WI38 (cell line): ENCODE results near the gene PDE8A.
"Not testable (repeated sequence)": the region's sequence is repeated elsewhere in the genome, so short reads cannot be mapped to it uniquely, and the experiment has no call there.

Experiments
- H3K4me3 ChIP-seq: 2 replicates; pipeline ENCODE4 v1.5.1; 2011; ENCODE audit warnings: low read depth, mild to moderate bottlenecking, control low read depth, low read length
- TF ChIP-seq, protein P1 (sequence below): IDR thresholded peaks from 2 replicates; pipeline ENCODE4 v1.5.1; 2012; ENCODE audit warnings: low read depth, mild to moderate bottlenecking, control low read depth, low read length

PDE8A gene

DNA sequence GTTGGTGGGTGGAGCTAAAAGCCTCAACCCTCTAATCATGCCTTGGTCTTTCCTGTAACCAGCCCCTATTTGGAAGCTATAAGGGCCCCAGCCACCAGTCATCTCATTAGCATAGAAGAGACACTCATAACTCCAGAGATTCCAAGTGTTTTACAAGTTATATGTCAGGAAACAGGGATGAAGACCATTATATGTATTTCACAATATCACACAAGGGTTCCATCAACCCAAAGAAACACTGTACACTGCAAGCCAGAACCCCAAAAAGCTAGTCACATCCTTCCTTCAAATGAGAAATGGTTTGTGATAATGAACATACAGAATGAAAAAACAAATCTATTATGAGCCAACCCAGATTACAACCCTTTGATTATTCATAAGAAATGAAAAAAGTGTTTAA lies 175.7 kb downstream of the PDE8A start:
- no peak overlapping the region for H3K4me3 ChIP-seq
- TF ChIP-seq, protein P1, sequence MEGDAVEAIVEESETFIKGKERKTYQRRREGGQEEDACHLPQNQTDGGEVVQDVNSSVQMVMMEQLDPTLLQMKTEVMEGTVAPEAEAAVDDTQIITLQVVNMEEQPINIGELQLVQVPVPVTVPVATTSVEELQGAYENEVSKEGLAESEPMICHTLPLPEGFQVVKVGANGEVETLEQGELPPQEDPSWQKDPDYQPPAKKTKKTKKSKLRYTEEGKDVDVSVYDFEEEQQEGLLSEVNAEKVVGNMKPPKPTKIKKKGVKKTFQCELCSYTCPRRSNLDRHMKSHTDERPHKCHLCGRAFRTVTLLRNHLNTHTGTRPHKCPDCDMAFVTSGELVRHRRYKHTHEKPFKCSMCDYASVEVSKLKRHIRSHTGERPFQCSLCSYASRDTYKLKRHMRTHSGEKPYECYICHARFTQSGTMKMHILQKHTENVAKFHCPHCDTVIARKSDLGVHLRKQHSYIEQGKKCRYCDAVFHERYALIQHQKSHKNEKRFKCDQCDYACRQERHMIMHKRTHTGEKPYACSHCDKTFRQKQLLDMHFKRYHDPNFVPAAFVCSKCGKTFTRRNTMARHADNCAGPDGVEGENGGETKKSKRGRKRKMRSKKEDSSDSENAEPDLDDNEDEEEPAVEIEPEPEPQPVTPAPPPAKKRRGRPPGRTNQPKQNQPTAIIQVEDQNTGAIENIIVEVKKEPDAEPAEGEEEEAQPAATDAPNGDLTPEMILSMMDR: no peak

DNA sequence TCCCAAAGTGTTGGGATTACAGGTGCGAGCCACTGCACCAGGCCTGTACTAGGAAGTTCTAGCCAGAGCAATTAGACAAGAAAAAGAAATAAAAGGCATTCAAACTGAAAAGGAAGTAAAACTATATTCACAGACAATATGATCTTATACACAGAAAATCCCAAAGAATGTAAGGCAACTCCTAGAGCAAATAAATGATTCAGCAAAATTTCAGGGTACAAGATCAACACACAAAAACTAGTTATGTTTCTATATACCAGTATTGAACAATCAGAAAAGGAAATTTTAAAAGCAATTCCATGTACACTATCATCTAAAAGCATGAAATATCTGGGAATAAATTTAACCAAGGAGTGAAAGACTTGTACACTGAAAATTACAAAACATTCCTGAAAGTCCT lies 180.6 kb downstream of the PDE8A start:
- TF ChIP-seq, protein P1: no peak
- no peak overlapping the region for H3K4me3 ChIP-seq

GRCh38 chr15:85164841-85165466 lies 183.3 kb downstream of the PDE8A start:
- TF ChIP-seq, protein P1: no peak
- H3K4me3 ChIP-seq: no peak overlapping the region

DNA sequence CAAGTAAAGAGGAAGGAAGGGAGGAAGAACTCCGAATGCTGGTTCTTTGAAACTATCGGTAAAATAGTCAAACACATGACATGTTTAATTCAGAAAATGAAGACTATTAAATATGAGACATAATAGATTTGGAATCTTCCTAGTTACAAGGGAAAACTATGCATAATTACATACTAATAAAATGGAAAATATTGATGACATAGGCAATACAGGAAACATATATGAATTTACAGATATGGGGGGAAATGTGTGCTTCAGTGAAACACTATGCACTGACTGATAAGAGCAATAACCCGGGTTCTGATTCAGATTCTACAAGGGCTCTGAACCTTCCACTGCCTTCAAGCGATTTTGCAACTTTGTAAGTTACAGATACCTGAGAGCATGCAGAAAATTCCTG lies 185.9 kb downstream of the PDE8A start:
- H3K4me3 ChIP-seq: no peak overlapping the region
- TF ChIP-seq, protein P1: no peak

DNA sequence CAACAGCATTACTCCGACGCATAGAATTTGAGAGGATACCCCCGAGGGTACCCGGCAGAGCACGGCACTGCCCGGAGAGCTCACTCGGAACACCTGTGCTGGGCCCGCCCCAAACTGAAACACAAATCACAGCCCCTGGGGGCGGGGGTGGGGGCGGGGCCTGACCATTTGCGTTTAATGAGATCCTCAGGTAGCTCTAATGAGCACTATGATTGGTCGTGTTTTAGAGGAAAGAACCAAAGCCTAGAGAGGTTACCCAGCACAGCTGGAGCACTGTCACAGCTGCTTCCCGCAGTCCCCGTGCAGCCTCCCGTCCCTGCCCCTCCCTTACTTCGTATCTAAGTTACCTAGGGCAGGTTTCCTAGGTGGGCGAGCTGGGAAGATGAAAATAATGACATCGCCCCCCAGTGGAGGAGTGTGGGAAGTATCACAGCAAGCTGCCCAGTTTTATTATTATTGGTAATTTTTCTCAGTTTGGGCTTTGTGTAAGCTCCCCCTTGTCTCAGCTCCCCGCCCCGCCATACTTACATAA lies 187.1 kb downstream of the PDE8A start:
- H3K4me3 ChIP-seq: no peak overlapping the region
- TF ChIP-seq, protein P1: peak; percentile 56

DNA sequence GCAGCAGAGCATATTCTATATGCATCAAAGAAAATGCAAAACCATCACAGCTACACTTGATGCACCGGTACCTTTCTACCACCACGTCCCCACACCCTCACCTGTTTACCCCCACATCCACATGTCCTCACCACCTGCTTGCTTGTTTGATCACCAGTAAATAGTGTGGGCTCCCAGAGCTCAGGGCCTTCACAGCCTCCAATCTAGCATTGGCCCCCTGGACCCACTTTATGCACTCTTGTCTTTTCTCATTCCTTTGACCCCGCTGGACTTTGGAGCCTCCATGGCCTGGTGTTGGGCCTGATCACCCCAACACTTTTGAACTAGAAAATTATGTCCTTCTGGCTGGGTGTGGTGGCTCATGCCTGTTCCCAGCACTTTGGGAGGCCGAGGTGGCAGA lies 190.1 kb downstream of the PDE8A start:
- TF ChIP-seq, protein P1: no peak
- H3K4me3 ChIP-seq: no peak overlapping the region

DNA sequence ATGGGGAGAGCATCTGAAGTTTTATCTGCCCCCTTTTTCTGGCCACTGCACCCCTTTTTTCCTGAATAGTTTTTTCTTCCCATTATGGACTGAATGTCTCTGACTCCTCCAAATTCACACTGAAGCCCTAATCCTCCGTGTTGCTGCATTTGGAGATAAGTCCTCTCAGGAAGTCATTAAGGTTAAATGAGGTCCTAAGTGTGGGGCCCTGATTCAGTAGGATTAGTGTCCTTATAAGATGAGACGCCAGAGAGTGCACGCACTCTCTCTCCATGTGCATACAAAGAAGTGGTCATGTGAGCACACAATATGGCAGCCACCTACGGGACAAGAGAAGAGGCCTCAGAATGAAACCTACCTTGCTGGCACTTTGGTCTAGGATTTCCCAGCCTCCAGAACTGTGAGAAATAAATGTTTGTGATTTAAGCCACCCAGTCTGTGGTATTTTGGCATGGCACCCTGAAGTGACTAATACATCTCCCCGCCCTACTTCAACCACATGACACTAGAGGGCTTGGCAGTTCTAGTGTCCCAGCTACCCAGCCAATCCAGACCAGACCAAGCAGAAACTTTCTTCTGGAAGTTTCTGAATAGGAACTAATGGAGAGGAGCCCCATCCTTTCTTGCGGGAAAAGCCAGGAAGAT lies 191.3 kb downstream of the PDE8A start:
- TF ChIP-seq, protein P1: no peak
- no peak overlapping the region for H3K4me3 ChIP-seq

GRCh38 chr15:85173630-85174029 lies 192.0 kb downstream of the PDE8A start:
- not testable (repeated sequence) for H3K4me3 ChIP-seq
